HTERT RPE-1 (cell line): ENCODE measurements around the gene PRKN.

Experiments used
- in situ Hi-C: fragments of 300-500 bp; cut with MboI; formaldehyde crosslinking; loops from 4 replicates; pipeline ENCODE4 v1.14.3; 2020; ENCODE audit warnings: low sequenced_read_pairs

PRKN gene

DNA sequence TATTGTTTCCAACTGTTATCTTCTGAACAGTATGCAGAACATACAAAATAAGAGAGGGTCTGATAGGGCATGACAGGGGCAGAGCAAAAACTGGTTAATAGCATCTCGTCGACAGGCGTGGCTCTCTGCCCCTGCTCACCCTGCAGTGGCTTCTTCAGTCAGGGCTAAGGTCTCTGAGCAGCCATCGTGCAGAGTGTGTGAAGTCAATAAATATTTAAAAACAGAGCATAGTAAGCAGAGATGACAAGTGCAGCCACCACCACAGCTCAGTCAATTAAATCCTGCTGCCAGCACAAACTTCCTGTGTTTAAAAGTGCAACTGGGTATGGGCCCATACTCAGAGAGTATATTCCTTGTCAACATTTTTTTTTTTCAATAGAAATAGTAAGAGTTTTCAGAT, 1080.3 kb downstream of the PRKN start:
- in situ Hi-C loops = no loop called here

DNA sequence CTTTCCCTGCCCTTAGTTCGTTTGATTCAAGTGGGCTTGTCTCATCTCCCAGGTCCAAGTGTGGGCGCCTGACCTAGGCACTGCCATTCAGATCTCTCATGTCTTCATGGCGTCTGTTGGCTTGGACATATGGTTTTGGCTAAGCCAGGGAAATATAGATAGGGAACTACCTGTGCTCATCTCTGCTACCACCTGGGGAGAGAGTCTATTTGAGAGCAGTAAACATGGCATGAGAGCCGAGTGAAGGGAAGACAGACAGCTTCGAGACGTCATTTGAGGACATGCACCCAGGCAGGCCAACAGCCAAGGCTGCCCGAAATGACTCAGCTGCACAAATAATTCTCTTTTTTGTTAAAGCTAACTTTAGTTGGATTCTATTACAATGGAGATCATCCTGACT, 1083.0 kb downstream of the PRKN start:
- in situ Hi-C loops = no loop called here

DNA sequence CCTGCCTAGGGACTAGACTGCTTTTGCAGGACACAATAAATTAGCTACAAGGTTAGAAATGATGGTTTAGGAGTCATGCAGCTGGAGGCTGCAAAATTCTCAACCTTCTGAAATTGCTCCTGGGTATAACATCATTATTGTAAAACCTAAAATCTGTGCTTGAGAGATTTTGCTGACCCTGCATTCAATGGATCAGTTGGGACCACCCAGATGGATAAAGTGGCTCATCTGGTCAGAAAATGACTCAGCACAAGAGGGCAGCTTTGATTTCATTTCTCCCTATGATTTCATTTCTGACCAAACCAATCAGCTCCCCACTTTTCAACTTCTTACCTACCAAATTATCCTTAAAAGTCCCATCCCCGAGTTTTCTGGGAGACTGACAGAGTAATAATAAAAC, 1086.4 kb downstream of the PRKN start:
- in situ Hi-C loops = no loop called here

DNA sequence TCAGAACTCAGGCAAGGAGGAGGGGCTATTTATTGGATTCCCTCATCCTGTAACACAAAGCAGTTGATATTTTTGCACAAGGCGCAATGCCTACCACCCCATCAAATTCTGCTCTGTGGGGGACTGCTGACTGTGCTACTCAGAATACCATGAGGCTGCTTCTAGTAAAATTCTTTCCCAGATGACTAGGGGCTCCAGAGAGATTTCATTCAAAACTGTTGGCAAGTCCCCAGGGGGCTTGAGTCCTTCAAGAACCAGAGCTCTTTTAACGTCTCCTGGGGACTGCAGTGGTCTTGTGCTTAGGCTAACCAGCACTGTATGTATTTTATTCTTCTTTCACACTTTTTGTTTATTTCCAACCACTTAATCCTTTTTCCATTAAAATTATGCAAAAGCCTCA, 1087.8 kb downstream of the PRKN start:
- in situ Hi-C loops = no loop called here

DNA sequence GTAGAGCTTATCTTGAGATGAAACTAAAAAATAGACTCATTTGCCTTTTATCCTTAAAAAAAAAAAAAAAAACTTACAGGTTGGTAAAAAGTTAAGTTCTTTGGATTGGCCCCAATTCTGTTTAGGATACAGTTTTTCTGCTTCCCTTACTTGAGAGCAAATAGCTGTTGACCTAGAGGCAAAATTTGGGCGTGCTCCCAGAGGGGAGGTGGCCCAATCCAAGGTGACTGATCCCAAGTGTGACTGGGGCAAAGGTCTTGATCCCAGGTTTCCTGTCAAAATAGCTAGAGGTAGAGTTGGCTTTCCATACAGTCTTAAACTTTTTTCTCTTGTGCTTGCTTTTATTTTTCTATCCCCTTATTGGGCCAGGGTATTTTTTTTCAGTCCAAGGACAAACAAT, 1089.9 kb downstream of the PRKN start:
- in situ Hi-C loops = no loop called here

DNA sequence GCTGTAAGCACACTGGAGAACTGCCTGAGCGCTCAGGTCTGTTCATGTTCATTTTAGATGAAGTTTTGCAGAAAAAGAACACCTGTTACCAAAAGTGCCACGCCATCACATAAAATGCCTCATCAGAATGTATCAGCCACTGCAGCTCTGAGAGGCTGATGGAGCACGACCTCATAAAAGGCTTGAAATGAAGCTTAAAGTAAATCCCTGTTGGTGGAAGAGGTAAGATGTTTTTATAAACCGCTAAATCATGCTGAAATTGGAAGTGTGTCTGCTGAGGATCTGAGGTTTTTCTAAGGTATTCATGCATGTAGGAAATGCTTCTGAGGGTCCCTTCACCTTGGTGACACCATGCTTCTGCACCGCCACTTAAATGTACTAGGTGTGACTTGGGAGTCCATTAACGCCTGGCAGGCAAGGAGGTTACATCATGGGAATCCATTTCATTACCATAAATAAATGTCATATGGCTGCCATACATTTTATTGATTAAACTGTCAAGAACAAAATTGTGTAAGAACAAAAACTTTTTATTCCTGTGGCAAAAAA, 1090.6 kb downstream of the PRKN start:
- in situ Hi-C loops = no loop called here

DNA sequence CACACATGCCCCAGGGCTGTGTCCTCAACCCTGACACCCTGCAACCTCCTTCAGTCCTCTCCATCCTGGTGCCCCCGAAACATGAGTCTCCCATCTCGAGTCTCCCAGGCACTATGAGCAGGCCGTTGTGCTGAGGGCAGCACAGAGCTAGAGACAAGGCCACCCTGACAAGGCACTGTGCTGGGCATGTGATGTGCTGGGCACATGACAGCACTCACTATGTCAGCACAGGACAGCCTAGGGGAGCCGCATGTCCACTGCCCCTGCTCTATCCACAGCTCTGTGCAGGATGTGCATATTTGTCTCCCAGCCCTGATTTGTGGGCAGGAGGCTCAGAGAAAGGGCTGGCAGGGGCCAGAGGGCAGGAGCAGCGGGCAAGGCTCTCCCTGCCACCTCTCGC, 1091.6 kb downstream of the PRKN start:
- in situ Hi-C loops = no loop called here

DNA sequence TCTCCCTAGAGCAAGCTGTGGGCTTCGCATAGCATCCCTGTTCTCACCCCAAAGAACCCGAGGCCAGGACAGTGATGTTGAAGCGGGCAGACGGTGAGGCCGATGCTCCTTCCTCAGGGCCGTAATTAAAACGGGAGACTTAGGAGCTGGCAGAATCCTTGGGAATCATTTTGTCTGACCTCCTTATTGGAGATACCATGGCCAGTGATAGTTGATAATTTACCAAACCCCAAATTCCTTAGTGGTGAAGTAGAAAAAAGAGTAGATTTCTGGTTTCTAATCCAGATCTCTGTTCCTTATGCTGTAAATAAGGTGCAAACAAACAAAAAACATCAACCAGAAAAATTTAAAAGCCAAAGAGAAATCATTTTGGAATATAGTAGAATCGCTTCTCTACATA, 1092.7 kb downstream of the PRKN start:
- in situ Hi-C loops = no loop called here

DNA sequence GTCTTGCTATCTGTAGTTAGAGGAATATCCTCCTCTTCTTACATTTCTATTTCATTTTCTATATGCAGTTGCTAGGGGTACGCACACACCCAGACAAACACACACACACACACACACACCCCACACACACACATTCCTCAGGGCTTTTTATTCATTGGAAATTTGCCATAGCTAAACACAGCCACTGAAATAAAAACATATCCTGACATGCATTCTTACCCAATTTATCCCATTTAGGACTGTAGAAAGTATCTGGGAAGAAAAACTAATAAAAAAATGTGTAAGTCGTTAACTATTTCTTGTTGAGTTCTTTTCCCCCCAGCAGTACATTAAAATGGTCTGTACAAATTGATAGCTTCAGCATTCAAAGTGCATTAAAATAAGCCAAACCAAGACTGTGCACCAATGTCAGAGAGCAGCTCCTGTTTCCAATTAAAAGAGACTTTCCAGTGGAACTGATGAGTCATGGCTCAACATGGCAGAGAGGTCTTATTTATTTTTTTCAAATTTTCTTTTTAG, 1095.8 kb downstream of the PRKN start:
- in situ Hi-C loops = no loop called here

DNA sequence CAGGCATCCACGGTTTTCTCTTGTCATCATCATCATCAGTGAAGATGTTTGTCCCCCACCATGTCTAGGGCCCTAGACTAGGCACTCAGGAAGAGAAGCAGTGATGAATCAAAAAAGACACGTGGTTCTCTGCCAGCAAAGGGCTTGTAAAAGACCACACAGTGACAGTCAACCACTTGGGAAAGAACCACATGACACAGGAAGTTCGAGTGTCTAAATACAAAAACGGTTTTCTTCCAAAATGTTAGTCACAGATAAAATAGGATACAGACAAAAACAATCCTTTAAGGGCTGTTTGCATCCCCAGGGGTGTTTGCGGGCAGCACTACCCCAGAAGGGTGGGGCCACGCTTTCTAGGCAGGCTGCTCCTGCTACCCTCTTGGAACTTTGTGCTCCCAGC, 1096.9 kb downstream of the PRKN start:
- in situ Hi-C loops = no loop called here

DNA sequence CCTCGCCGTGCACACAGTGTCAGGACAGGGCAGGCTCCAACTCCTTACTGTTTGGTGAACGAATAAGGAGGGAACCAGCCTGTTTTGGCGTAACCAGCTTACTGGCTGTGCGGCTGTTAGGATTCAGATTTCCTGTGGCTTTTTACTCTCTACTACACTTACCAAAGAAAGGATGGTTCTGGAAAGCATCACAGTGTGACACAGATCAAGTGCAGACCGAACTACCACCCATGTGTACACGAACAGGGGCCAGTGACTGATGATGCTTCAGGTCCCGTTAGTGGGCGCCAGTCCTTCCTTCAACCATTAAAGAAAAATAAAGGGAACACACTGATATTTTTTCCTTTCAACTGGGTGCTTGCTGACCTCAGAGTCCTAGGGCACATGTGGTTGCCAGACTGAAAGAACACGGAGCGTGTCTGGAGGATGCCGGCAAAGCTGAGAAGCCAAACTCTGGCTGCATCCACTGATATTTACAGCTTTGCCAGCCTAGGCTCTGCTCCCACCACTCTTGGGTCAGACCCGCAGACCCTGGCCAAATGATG, 1101.4 kb downstream of the PRKN start:
- in situ Hi-C loops = no loop called here

DNA sequence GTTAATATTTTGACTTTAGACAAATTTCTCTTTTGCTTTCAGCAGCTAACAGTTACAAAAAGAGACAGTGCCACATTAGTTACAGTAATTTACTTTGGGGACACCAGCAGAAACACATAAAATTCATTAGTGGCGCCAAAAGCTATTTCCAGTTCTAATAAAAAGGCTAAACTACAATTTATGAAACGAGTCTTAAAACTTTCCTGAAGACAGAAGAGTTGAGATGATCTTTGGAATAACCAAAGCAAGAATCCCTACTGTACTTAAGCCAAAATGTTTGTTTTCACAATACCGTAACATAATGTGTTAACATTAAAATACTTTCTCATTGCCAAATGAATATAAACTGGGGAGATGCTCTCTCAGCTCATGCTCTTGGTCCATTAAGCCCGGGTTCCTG, 1103.5 kb downstream of the PRKN start:
- in situ Hi-C loops = no loop called here

DNA sequence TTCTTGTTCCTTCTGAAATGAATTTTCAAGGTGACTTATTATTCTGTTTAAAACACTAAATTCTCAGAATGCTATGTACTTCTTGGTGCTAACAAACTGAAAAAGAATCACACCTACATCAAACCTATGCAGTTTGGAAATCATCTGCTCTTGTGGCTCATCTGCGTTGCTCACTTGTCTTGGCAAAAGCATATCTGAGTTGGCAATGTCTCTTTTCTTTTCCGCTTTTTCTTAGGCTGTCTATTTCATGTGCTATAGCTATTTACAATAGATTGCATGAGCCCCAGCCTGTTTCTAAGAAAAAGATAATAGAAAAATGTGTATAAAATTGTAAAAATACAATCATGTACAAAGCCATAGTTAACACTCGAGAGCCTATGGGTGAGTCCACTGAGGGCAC, 1104.8 kb downstream of the PRKN start:
- in situ Hi-C loops = no loop called here

DNA sequence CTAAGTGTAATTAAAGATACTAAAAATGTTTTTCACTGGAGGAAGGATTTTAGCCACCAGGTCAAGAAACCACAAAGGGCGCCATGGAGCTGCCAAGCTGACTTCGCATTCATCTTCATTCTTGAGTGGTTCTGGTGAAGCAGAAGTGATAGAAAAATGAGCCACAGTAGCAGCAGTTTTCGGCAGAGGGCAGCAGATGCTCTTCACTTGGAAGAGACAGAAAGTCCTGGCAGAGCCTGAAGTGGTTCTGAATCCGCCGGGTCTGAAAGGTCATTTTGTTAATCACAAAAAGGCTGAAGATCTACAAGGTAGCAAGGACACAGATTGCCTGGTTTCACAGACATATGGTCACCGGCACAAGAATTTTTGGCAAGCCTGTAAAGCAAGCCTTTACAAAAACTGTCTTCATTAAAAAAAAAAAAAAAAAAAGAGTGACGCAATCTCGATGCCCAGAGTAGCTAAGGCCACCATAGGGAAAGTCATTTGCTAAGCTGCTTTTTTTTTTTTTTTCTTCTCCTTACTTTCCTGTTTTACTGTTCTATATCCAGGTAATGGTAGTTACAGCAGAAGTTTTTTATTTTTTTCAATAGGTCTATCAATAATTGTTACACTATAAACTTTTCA, 1108.6 kb downstream of the PRKN start:
- in situ Hi-C loops = no loop called here

DNA sequence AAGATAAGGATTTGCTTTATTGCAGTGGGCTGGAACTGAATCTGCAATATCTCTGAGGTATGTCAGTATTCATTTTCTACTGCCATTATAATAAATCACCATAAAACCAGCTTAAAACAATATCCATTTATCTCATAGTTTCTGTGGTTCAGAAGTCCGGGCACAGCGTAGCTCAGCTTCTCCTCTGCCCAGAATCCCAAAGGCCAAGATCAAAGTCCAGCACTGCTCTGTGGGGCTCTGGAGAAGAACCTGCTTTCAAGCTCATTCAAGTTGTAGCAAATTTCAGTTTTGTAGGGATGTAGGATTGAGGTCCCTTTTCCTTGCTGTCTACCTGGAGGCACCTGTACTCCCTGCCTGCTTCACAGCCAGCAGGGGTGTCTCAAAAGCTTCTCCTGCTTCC, 1113.9 kb downstream of the PRKN start:
- in situ Hi-C loops = no loop called here

DNA sequence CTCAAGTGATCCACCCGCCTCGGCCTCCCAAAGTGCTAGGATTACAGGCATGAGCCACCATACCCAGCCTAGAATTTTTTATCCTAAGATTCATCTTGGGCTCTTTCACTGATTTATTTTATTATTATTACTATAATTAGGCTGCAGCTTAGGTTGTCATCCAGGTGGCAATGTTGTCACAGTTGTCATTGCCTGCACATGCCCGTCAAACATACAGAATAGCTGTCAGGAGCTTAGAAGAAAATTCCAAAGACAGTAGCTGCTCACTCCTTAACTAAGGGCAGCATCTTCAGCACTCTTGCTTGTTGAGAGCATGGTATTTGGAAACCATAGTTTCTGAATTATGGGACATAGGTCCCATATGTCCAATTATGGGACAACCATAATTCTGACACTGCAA, 1118.8 kb downstream of the PRKN start:
- in situ Hi-C loops = no loop called here

DNA sequence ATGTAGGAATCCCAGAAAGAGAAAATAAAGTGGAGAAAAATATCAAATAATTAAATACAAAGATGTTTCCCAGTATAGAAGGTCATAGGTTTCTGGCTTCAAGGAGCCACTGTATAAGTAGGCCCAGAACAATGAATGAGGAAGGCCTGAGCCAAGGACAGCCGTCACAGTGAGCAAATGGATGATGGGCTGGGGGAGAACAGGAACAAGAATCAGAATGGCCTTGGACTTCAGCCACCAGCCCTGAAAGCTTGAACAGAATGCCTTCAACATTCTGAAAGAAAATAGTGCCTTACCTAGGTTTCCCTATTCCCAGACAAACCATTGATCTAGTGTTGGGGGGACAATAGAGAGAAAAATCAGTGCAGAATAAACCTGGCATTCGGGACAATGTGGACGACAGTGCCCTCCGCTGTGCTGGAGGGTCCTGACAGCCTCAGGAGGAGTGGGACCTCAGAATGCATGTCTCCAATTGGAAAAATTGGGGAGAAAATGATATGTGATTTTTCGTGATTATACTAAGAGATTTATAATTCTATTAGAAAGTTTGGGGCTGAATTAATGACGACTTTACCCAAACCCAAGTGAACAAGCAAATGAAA, 1119.8 kb downstream of the PRKN start:
- in situ Hi-C loops = no loop called here

DNA sequence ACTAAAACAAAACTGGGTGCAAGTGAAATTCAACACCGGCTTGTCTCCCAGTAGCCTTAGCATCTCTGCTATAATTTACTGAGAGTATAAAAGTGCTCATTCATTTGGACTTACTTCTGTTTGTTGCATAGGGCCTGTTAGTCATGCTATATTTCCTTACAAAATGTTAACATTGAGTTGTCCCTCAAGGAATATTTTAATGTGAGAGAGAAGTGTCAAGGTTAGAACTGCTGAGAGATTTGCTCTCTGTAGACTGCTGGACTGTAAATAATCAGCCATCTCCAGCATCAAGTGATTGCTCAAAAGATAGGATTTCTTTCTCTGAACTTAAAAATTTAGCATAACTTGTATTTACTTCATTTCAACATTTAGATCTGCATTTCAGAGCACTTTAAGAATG, 1125.2 kb downstream of the PRKN start:
- in situ Hi-C loops = no loop called here

DNA sequence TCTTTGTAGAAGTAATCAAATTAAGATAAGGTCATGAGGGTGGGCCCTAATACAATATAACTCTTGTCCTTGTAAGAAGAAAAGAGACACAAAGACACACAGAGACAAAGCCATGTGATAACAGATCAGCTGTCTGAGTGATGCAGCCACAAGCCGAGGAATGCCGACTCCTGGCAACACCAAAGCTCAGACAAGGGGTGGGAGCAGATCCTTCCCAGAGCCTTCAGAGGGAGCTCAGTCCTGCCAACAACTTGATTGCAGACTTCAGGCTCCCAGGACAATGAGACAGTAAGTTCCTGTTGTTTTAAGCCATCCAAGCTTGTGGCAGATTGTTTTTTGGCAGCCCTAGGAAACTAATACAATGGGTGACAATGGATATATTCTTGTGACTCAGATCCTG, 1128.7 kb downstream of the PRKN start:
- in situ Hi-C loops = no loop called here

DNA sequence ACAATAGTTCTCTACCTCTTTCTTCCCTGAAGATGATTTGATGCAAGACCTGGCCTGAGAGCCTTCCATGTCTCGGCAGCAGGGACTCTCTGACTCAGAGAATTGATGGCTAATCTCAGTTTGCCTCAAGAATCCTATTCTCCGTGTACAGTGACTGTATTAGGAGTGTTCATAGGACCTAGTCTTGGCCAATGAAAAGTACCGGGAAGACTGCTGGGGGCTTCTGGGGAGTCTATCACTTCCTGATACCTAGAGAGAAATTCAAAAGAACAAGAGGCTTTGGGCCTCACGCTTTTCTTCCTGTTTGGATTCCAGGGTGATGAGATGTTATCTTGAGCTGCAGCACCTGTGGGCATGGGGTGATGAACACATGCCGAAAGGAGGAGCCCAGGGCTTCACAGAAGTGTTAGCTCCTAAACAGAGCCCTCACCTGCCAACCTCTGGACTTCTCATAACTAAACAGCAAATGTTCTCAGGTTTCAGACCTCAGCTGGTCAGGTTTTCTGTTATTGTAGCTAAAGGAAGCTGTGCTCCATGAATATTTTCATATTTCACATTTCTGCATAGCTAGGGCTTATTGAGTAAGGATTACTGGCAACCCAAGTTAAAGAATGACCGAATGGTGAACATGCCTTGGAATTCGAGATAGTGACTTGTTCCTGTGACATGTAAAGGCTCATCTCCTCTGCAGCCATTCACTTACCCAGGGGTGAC, 1130.6 kb downstream of the PRKN start:
- in situ Hi-C loops = no loop called here

DNA sequence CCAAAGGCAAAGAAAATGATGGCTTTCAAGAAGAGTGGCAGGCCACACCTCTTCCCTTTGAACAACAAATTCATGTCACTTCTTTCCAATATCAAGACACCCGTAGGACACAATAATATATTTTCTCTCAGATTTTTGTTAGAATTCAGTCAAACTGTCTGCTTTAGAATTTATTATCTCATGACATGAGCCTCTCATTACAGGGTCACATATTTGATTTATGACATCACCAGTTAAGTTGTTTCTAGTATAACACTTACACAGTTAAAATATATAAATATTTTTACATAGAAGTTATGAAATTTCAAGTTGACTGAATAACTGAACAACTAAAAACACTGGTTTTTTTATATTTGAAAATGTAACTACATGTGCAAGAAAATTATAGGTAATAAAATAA, 1133.2 kb downstream of the PRKN start:
- in situ Hi-C loops = no loop called here
